Measurements from ENCODE around the gene CAPN15. TPM values are rescaled to one million over a fixed set of nuclear protein-coding genes. Genes with fewer than 3 reads are reported as not detected.
"Not testable (repeated sequence)": the region's sequence is repeated elsewhere in the genome, so short reads cannot be mapped to it uniquely, and the experiment has no call there.

Gene CAPN15
- total RNA-seq, 1 experiment from 2014 or later: 60.4 TPM

DNA sequence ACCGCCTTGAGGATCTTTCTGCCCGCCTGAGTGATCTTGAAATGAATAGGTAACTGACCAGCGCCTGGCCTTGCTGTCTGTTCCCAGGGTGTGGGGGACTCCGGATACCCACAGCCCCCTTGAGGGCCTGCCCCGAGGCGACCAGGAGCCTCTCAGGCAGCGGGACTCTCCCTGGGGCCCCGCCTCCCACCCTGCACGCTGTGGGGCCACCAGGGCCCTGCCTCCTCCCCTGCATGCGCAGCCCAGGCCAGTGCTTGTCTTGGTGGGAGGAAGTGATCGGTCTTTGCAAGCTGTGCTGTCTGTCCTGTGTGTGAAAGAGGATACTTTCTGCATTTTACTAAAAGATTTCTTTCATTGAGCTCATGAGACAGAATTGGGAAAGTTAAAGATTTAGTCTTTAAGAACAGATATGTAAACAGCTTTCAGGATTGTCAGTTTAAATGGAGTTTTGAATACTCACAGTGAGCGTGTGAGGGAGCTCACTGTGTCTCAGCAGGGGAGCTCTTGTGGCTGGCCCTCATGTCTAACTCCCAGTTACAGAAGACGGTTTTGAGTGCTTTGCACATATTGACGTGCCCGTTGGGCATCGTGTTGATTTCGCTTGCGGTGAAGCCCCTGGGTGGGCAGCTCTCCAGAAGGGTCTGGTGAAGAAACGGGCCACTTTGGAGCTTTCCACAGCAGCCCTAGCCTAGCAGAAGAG lies 36.1 kb upstream of the CAPN15 start:
- ChIA-PET CTCF (no interaction called here), POLR2A (ENCODE audit: unreplicated experiment) (no interaction called here)
- H3K36me3 ChIP-seq (ENCODE audit: low read depth, low read length): no peaks in the 10 kb centered on the region
- H3K9ac ChIP-seq (ENCODE audit: low read length): no peak overlapping the region
- H2AFZ ChIP-seq (ENCODE audit: low read length): no peak overlapping the region
- H3K4me3 ChIP-seq (ENCODE audit: low read length): no peak overlapping the region
- TF ChIP-seq, protein P1, sequence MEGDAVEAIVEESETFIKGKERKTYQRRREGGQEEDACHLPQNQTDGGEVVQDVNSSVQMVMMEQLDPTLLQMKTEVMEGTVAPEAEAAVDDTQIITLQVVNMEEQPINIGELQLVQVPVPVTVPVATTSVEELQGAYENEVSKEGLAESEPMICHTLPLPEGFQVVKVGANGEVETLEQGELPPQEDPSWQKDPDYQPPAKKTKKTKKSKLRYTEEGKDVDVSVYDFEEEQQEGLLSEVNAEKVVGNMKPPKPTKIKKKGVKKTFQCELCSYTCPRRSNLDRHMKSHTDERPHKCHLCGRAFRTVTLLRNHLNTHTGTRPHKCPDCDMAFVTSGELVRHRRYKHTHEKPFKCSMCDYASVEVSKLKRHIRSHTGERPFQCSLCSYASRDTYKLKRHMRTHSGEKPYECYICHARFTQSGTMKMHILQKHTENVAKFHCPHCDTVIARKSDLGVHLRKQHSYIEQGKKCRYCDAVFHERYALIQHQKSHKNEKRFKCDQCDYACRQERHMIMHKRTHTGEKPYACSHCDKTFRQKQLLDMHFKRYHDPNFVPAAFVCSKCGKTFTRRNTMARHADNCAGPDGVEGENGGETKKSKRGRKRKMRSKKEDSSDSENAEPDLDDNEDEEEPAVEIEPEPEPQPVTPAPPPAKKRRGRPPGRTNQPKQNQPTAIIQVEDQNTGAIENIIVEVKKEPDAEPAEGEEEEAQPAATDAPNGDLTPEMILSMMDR (conservative IDR thresholded peaks at IDR 0.05; ENCODE audit: low read depth, low read length): no peak
- TF ChIP-seq EZH2phosphoT487 (IDR thresholded peaks at IDR 0.05; ENCODE audit: borderline replicate concordance, low read length) (no peak), EZH2 (IDR thresholded peaks at IDR 0.05; ENCODE audit: low read length, unreplicated experiment) (no peak)
- no TSS peak for BruUV-seq (replicated peaks)
- no peaks in the 10 kb centered on the region for H3F3A ChIP-seq (ENCODE audit: low read length, unreplicated experiment)
- H3K4me2 ChIP-seq (ENCODE audit: low read length): no peak overlapping the region
- H3K27ac ChIP-seq (ENCODE audit: low read length): no peak overlapping the region
- no peak for ATAC-seq
- intact Hi-C loops (cut with micrococcal nuclease): no loop called here
- DNase-seq: no peak
- no peaks in the 10 kb centered on the region for H3K79me2 ChIP-seq (ENCODE audit: low read length)
- no peaks in the 10 kb centered on the region for H4K20me1 ChIP-seq (ENCODE audit: low read length)
- no peaks in the 10 kb centered on the region for H3K27me3 ChIP-seq (ENCODE audit: low read length)
- no peaks in the 10 kb centered on the region for H3K4me1 ChIP-seq (ENCODE audit: insufficient read depth, low read length)
- no peaks in the 10 kb centered on the region for H3K9me3 ChIP-seq (ENCODE audit: low read length)
- H3K9me2 ChIP-seq (replicated peaks; ENCODE audit: low read length): no peaks in the 10 kb centered on the region

DNA sequence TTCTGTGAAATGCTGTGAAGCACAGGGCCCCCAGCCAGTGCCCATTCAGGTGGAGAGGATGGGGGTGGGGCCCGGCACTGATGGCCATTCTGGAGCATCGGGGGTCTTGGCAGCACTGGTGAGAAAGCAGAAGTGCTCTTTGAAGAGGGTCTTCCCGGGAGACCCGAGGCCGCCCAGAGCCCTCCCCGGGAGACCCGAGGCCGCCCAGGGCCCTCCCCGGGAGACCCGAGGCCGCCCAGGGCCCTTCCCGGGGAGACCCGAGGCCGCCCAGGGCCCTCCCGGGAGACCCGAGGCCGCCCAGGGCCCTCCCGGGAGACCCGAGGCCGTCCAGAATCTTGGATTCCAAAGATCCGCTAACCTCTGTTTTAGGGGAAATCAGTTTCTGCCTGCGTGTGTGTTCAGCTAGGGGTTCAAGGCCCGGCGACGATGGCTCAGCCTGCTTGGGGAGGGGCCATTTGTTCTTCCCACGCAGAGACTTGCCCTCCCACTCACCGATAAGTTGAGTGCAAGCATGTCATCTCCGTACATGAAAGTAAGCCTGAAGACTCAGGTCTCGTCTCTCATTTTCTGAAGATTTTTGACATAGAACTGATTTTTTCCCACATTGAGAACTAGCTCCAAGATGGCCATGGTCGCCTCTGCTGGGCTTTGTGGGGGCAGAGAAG lies 35.2 kb upstream of the CAPN15 start:
- no peak overlapping the region for H3K27ac ChIP-seq (ENCODE audit: low read length)
- ChIA-PET POLR2A (ENCODE audit: unreplicated experiment) (no interaction called here), CTCF (no interaction called here)
- no peaks in the 10 kb centered on the region for H4K20me1 ChIP-seq (ENCODE audit: low read length)
- no TSS peak for BruUV-seq (replicated peaks)
- no peaks in the 10 kb centered on the region for H3K79me2 ChIP-seq (ENCODE audit: low read length)
- H3K4me2 ChIP-seq (ENCODE audit: low read length): no peak overlapping the region
- no peak overlapping the region for H3K4me3 ChIP-seq (ENCODE audit: low read length)
- no peak overlapping the region for H2AFZ ChIP-seq (ENCODE audit: low read length)
- no peaks in the 10 kb centered on the region for H3F3A ChIP-seq (ENCODE audit: low read length, unreplicated experiment)
- H3K9ac ChIP-seq (ENCODE audit: low read length): no peak overlapping the region
- DNase-seq: no peak
- no peaks in the 10 kb centered on the region for H3K4me1 ChIP-seq (ENCODE audit: insufficient read depth, low read length)
- H3K27me3 ChIP-seq (ENCODE audit: low read length): no peaks in the 10 kb centered on the region
- TF ChIP-seq EZH2 (IDR thresholded peaks at IDR 0.05; ENCODE audit: low read length, unreplicated experiment): no peak
- no peaks in the 10 kb centered on the region for H3K36me3 ChIP-seq (ENCODE audit: low read depth, low read length)
- H3K9me3 ChIP-seq (ENCODE audit: low read length): no peaks in the 10 kb centered on the region
- ATAC-seq: no peak
- no peaks in the 10 kb centered on the region for H3K9me2 ChIP-seq (replicated peaks; ENCODE audit: low read length)
- intact Hi-C loops (cut with micrococcal nuclease): no loop called here

DNA sequence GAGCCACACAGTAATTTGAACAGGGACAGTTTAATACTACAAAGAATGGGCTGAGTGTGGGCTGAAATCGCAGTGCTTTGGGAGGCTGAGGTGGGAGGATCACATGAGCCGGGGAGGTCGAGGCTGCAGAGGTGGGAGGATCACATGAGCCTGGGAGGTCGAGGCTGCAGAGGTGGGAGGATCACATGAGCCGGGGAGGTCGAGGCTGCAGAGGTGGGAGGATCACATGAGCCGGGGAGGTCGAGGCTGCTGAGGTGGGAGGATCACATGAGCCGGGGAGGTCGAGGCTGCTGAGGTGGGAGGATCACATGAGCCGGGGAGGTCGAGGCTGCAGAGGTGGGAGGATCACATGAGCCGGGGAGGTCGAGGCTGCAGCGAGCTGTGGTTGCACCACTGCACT lies 32.8 kb upstream of the CAPN15 start:
- ATAC-seq; H3K4me1 ChIP-seq (ENCODE audit: insufficient read depth, low read length); DNase-seq; intact Hi-C loops (cut with micrococcal nuclease); H3K9ac ChIP-seq (ENCODE audit: low read length); H3K27ac ChIP-seq (ENCODE audit: low read length); H3K9me3 ChIP-seq (ENCODE audit: low read length); H2AFZ ChIP-seq (ENCODE audit: low read length); POLR2A ChIA-PET (ENCODE audit: unreplicated experiment); H3K4me3 ChIP-seq (ENCODE audit: low read length); H4K20me1 ChIP-seq (ENCODE audit: low read length); CTCF ChIA-PET; BruUV-seq (replicated peaks); H3K9me2 ChIP-seq (replicated peaks; ENCODE audit: low read length); H3K4me2 ChIP-seq (ENCODE audit: low read length); H3K79me2 ChIP-seq (ENCODE audit: low read length); H3F3A ChIP-seq (ENCODE audit: low read length, unreplicated experiment); H3K27me3 ChIP-seq (ENCODE audit: low read length); H3K36me3 ChIP-seq (ENCODE audit: low read depth, low read length): not testable (repeated sequence)

Data from PC-3 (cell line).